SK-N-SH (cell line): ENCODE results near the gene MT1X. TPM values are rescaled to one million over a fixed set of nuclear protein-coding genes. Genes with fewer than 3 reads are reported as not detected.

Experiments used
- CTCF ChIA-PET: fragments of 300-600, 350-600 bp; formaldehyde crosslinking; extraction: SDS; loops from one replicate; lab custom pipeline; 2021; lab: Yijun Ruan, JAX
- POLR2A ChIA-PET: fragments of 350-600 bp; sonication (Branson Sonifier 250); formaldehyde crosslinking; extraction: SDS; loops from one replicate; lab custom pipeline; 2020; ENCODE audit warnings: antibody characterized with exemption, inconsistent platforms; lab: Yijun Ruan, JAX
- DNase-seq: peaks from one replicate; pipeline ENCODE4 v3.0.0; 2012
- H2AFZ ChIP-seq: fragments of 200-600 bp; sonication (generic); 2 replicates; pipeline ENCODE4 v1.8.1; 2016; ENCODE audit warnings: antibody characterized with exemption, mild to moderate bottlenecking, low read depth
- H3F3A ChIP-seq: fragments of 200-600 bp; sonication (generic); replicated peaks from 2 replicates; pipeline ENCODE3; 2016; ENCODE audit warnings: antibody characterized with exemption, mild to moderate bottlenecking; ENCODE audit not compliant: insufficient read depth
- H3K27ac ChIP-seq, 2 experiments: fragments of 200-500 bp in 1 of 2; fragments of 200-600 bp in 1 of 2; sonication (Bioruptor generic) in 1 of 2; sonication (generic), shearing (Covaris generic) in 1 of 2; 2 replicates each; pipeline versions ENCODE4 v1.5.1 to v1.6.1; 2014 to 2016; ENCODE audit warnings: low read depth in 2 of 2, inconsistent platforms in 1 of 2, low read length in 1 of 2, mild to moderate bottlenecking in 1 of 2, mixed read lengths in 1 of 2
- H3K27me3 ChIP-seq: fragments of 200-600 bp; sonication (generic), shearing (Covaris generic); 2 replicates; pipeline ENCODE4 v1.6.1; 2016; ENCODE audit warnings: mixed run types; ENCODE audit not compliant: insufficient read depth
- H3K36me3 ChIP-seq, 2 experiments: fragments of 200-500 bp in 1 of 2; fragments of 200-600 bp in 1 of 2; sonication (Bioruptor generic) in 1 of 2; sonication (generic) in 1 of 2; replicated peaks in 1 of 2; 2 replicates each; pipeline versions ENCODE3 to v1.5.1; 2014 to 2016; ENCODE audit warnings: low read length in 1 of 2, mild to moderate bottlenecking in 1 of 2; ENCODE audit not compliant: insufficient read depth in 2 of 2, control insufficient read depth in 1 of 2
- H3K4me1 ChIP-seq, 2 experiments: fragments of 200-500 bp in 1 of 2; fragments of 200-600 bp in 1 of 2; sonication (Bioruptor generic) in 1 of 2; sonication (generic), shearing (Covaris generic) in 1 of 2; 2 replicates each; pipeline versions ENCODE4 v1.5.1 to v1.6.1; 2014 to 2016; ENCODE audit warnings: low read depth in 1 of 2, low read length in 1 of 2, mixed run types in 1 of 2; ENCODE audit not compliant: insufficient read depth in 2 of 2, control insufficient read depth in 1 of 2
- H3K4me2 ChIP-seq: fragments of 200-600 bp; sonication (generic), shearing (Covaris generic); 2 replicates; pipeline ENCODE4 v1.6.1; 2017; ENCODE audit warnings: mixed run types
- H3K4me3 ChIP-seq, 2 experiments: fragments of 200-500 bp in 1 of 2; fragments of 200-600 bp in 1 of 2; sonication (Bioruptor generic) in 1 of 2; sonication (generic), shearing (Covaris generic) in 1 of 2; 2 replicates each; pipeline versions ENCODE4 v1.5.1 to v1.8.1; 2014 to 2016; ENCODE audit warnings: low read depth in 2 of 2, inconsistent platforms in 1 of 2, low read length in 1 of 2, mild to moderate bottlenecking in 1 of 2, mixed read lengths in 1 of 2, moderate library complexity in 1 of 2
- H3K79me2 ChIP-seq: fragments of 200-600 bp; sonication (generic); 2 replicates; pipeline ENCODE4 v1.8.1; 2017; ENCODE audit warnings: mild to moderate bottlenecking; ENCODE audit not compliant: insufficient read depth
- H3K9ac ChIP-seq: fragments of 200-600 bp; sonication (generic); 2 replicates; pipeline ENCODE4 v1.6.1; 2017; ENCODE audit warnings: mixed run types
- H3K9me2 ChIP-seq: fragments of 200-600 bp; sonication (generic); 2 replicates; pipeline ENCODE4 v1.6.1; 2017; ENCODE audit warnings: mixed run types
- H3K9me3 ChIP-seq: fragments of 200-600 bp; sonication (generic); 2 replicates; pipeline ENCODE4 v1.6.1; 2017; ENCODE audit warnings: mixed run types, mild to moderate bottlenecking, moderate library complexity
- H4K20me1 ChIP-seq: fragments of 200-600 bp; sonication (generic); 2 replicates; pipeline ENCODE4 v1.6.1; 2017; ENCODE audit warnings: mild to moderate bottlenecking, mixed run types; ENCODE audit not compliant: insufficient read depth
- CHD2 ChIP-seq: fragments of 150-350 bp; IDR thresholded peaks from 2 replicates; pipeline ENCODE4 v1.6.1; 2018; ENCODE audit warnings: low read length; ENCODE audit not compliant: partially characterized antibody
- EP300 ChIP-seq, 2 experiments: IDR thresholded peaks; 2 replicates each; pipeline versions ENCODE4 v1.4.0 to v1.6.1; 2012; ENCODE audit warnings: borderline replicate concordance in 1 of 2, low read depth in 1 of 2, low read length in 1 of 2
- EZH2phosphoT487 ChIP-seq: fragments of 200-600 bp; sonication (generic); IDR thresholded peaks from 2 replicates; pipeline ENCODE4 v1.6.1; 2017; ENCODE audit warnings: low read depth, mixed run types, mild to moderate bottlenecking, antibody characterized with exemption, moderate library complexity, borderline replicate concordance
- FOSL2 ChIP-seq: IDR thresholded peaks from 2 replicates; pipeline ENCODE4 v1.4.0; 2012; ENCODE audit warnings: low read depth, mild to moderate bottlenecking, moderate library complexity, borderline replicate concordance
- MAX ChIP-seq: IDR thresholded peaks from 2 replicates; pipeline ENCODE4 v1.4.0; 2012; ENCODE audit warnings: low read depth
- MXI1 ChIP-seq: IDR thresholded peaks from 2 replicates; pipeline ENCODE4 v1.6.1; 2012; ENCODE audit warnings: mild to moderate bottlenecking, low read depth, low read length, improper control_type of control experiment
- NFIC ChIP-seq: IDR thresholded peaks from 2 replicates; pipeline ENCODE4 v1.4.0; 2012; ENCODE audit warnings: borderline replicate concordance
- NRF1 ChIP-seq: IDR thresholded peaks from 2 replicates; pipeline ENCODE4 v1.6.1; 2012; ENCODE audit warnings: low read depth, mild to moderate bottlenecking, low read length
- PBX3 ChIP-seq: IDR thresholded peaks from 2 replicates; pipeline ENCODE4; 2012
- POLR2AphosphoS5 ChIP-seq: IDR thresholded peaks from 2 replicates; pipeline ENCODE4 v1.6.1; 2012; ENCODE audit warnings: low read depth, low read length
- RCOR1 ChIP-seq: fragments of 150-350 bp; IDR thresholded peaks from 2 replicates; pipeline ENCODE4 v1.6.1; 2017; ENCODE audit warnings: antibody characterized with exemption, low read length
- REST ChIP-seq: IDR thresholded peaks from 2 replicates; pipeline ENCODE4 v1.6.1; 2012; ENCODE audit warnings: mild to moderate bottlenecking, low read depth, low read length, moderate library complexity
- SIN3A ChIP-seq: IDR thresholded peaks from 2 replicates; pipeline ENCODE4 v1.6.1; 2012; ENCODE audit warnings: low read depth, mild to moderate bottlenecking, low read length, moderate library complexity, borderline replicate concordance
- SMC3 ChIP-seq: IDR thresholded peaks from 2 replicates; pipeline ENCODE4 v1.6.1; 2012; ENCODE audit warnings: low read depth, low read length, improper control_type of control experiment
- TAF1 ChIP-seq: IDR thresholded peaks from 2 replicates; pipeline ENCODE4 v1.6.1; 2012; ENCODE audit warnings: low read depth, mild to moderate bottlenecking, low read length, moderate library complexity, borderline replicate concordance
- USF1 ChIP-seq: IDR thresholded peaks from 2 replicates; pipeline ENCODE4 v1.4.0; 2012; ENCODE audit warnings: low read depth, borderline replicate concordance
- USF2 ChIP-seq: fragments of 150-350 bp; IDR thresholded peaks from 2 replicates; pipeline ENCODE4 v1.6.1; 2017; ENCODE audit warnings: antibody characterized with exemption, low read length, low read depth, borderline replicate concordance
- WGBS: methylation state at CpG from one replicate; pipeline ENCODE4 v1.1.6; 2017; ENCODE audit warnings: low lambda C conversion rate; 5-methylcytosine and 5-hydroxymethylcytosine counted together
- polyA plus RNA-seq, 3 experiments: library from polyadenylated mRNA; depleted of rRNA; stranded (reverse); fragments of >200 nt; gene quantifications; 2 replicates each; pipeline ENCODE4 v1.2.3, GENCODE V29; 2012

Gene MT1X
- polyA plus RNA-seq (2012; rRNA removed): 202 and 213 TPM in 2 replicates
- polyA plus RNA-seq (2012; cell fraction: cytosol; rRNA removed): 112 and 207 TPM in 2 replicates
- 59.9 and 154 TPM in 2 replicates for polyA plus RNA-seq (2012; cell fraction: nucleus; rRNA removed)

GRCh38 chr16:56681939-56682702, at the start of gene MT1X:
Gene MT1X, plus strand, starts transcription at chr16:56682470. Its CDS starts 71 bp downstream, at chr16:56682541.
- peak; percentile 95 for DNase-seq
- H3K27me3 ChIP-seq: no peaks in the 10 kb centered on the region
- no peaks in the 10 kb centered on the region for H3K9me2 ChIP-seq
- H2AFZ ChIP-seq: peak within 1 kb of the TSS; percentile 90
- CTCF ChIA-PET: interaction anchor here (1.1 to 6.1 kb wide), 3 partner anchors 20 to 78 kb away, joined by 3 to 41 read pairs (median 8); no protein-coding TSS in a partner anchor
- H3K9ac ChIP-seq: peak within 1 kb of the TSS; percentile 75
- no peaks in the 10 kb centered on the region for H4K20me1 ChIP-seq
- TF ChIP-seq MXI1: peak; percentile 89
- peak; percentile 45 for TF ChIP-seq NFIC
- TF ChIP-seq NRF1: 0 out of 2 replicates have a peak, but pooled peaks have one; percentile 14
- no peak for TF ChIP-seq USF2
- TF ChIP-seq USF1: no peak
- TF ChIP-seq POLR2AphosphoS5: peak; percentile 99
- TF ChIP-seq EZH2phosphoT487: no peak
- TF ChIP-seq EP300 (IDR thresholded peaks at IDR 0.05; ENCODE audit: borderline replicate concordance in 1 of 2, low read depth in 1 of 2, low read length in 1 of 2): 0 out of 4 replicates have a peak, but pooled peaks of 1 of the 2 experiments have one; percentile 27
- TF ChIP-seq CHD2: peak; percentile 16
- no peak for TF ChIP-seq FOSL2
- TF ChIP-seq PBX3: peak; percentile 7; the same call in 1 of the 2 replicates
- no peak for TF ChIP-seq SMC3
- peak; percentile 8; the same call in 1 of the 2 replicates for TF ChIP-seq REST
- TF ChIP-seq RCOR1: no peak
- peak; percentile 58; the same call in 1 of the 2 replicates for TF ChIP-seq SIN3A
- peak; percentile 84 for TF ChIP-seq MAX
- TF ChIP-seq TAF1: peak; percentile 91
- 1% methylated on average over 27 of the region's 49 CpGs for WGBS
- H3K9me3 ChIP-seq: no peaks in the 10 kb centered on the region
- H3K4me2 ChIP-seq: peak within 1 kb of the TSS; percentile 93
- no peaks in the 10 kb centered on the region for H3K36me3 ChIP-seq
- H3F3A ChIP-seq: no peaks in the 10 kb centered on the region
- H3K4me1 ChIP-seq: peaks cover 0 to 26% of the 10 kb centered on the region in 2 experiments; a peak in 2 of 4 replicates
- peaks cover 9% of the 10 kb centered on the region; the same call in 1 of the 2 replicates for H3K79me2 ChIP-seq
- H3K4me3 ChIP-seq: peak within 1 kb of the TSS; percentile 62 to 69
- peak within 1 kb of the TSS; percentile 56 to 77 for H3K27ac ChIP-seq
- POLR2A ChIA-PET: interaction anchor here (0.6 to 1.9 kb wide), 5 partner anchors 57 to 504 kb away, joined by 3 to 6 read pairs (median 3); partner anchors contain the start of genes MT1E, PSME3IP1 and RSPRY1
